OCI-LY7 (cell line): ENCODE measurements around the gene RACGAP1. TPM values are rescaled to one million over a fixed set of nuclear protein-coding genes. Genes with fewer than 3 reads are reported as not detected.

Source experiments
- BruUV-seq: library from RNA; stranded (reverse); fragments of 400-500 nt; replicated peaks from 2 replicates; lab custom pipeline; 2021; lab: Mats Ljungman, UMichigan
- CTCF ChIA-PET: fragments of 300-600 bp; sonication (Branson Sonifier 250); formaldehyde crosslinking; loops from one replicate; lab custom pipeline; 2022; ENCODE audit warnings: antibody characterized with exemption; ENCODE audit not compliant: unreplicated experiment; lab: Charles Lee
- POLR2A ChIA-PET: fragments of 300-600 bp; sonication (Branson Sonifier 250); formaldehyde crosslinking; loops from one replicate; lab custom pipeline; 2022; ENCODE audit warnings: antibody characterized with exemption; lab: Charles Lee
- DNase-seq: peaks from one replicate; pipeline ENCODE4 v3.0.0-alpha.2; 2015; ENCODE audit warnings: low spot score
- H2AFZ ChIP-seq: fragments of 200-600 bp; sonication (generic), shearing (Covaris generic); 2 replicates; pipeline ENCODE4 v1.6.1; 2014; ENCODE audit warnings: mild to moderate bottlenecking, antibody characterized with exemption, low read length, moderate library complexity
- H3K27ac ChIP-seq: fragments of 200-600 bp; sonication (generic); 2 replicates; pipeline ENCODE4 v1.5.1; 2014; ENCODE audit warnings: mixed run types, low read depth, mild to moderate bottlenecking, moderate library complexity, low read length, inconsistent platforms; ENCODE audit not compliant: poor library complexity, severe bottlenecking
- H3K36me3 ChIP-seq: fragments of 200-600 bp; sonication (generic); 2 replicates; pipeline ENCODE4 v1.6.1; 2014; ENCODE audit warnings: mild to moderate bottlenecking, antibody characterized with exemption, low read length, moderate library complexity, mixed read lengths; ENCODE audit not compliant: insufficient read depth
- H3K4me1 ChIP-seq: fragments of 200-600 bp; sonication (generic); 2 replicates; pipeline ENCODE4 v1.5.1; 2014; ENCODE audit warnings: mild to moderate bottlenecking, low read length; ENCODE audit not compliant: insufficient read depth, poor library complexity, severe bottlenecking
- H3K4me2 ChIP-seq: fragments of 200-600 bp; sonication (generic); 2 replicates; pipeline ENCODE4 v1.6.1; 2014; ENCODE audit warnings: mild to moderate bottlenecking, low read length
- H3K4me3 ChIP-seq: fragments of 200-600 bp; sonication (generic); 2 replicates; pipeline ENCODE4 v1.5.1; 2014; ENCODE audit warnings: mild to moderate bottlenecking, low read depth, low read length; ENCODE audit not compliant: poor library complexity, severe bottlenecking
- H3K79me2 ChIP-seq: fragments of 200-600 bp; sonication (generic); 2 replicates; pipeline ENCODE4 v1.6.1; 2016; ENCODE audit warnings: low read depth, mild to moderate bottlenecking, low read length, moderate library complexity, mixed read lengths; ENCODE audit not compliant: insufficient read depth
- H3K9me2 ChIP-seq: fragments of 200-600 bp; sonication (generic); 2 replicates; pipeline ENCODE4 v1.6.1; 2016; ENCODE audit warnings: mild to moderate bottlenecking, low read length, mixed read lengths; ENCODE audit not compliant: insufficient read depth
- H3K9me3 ChIP-seq: fragments of 200-600 bp; sonication (generic); 2 replicates; pipeline ENCODE4 v1.6.1; 2014; ENCODE audit warnings: mild to moderate bottlenecking, mixed run types, low read length, mixed read lengths
- H4K20me1 ChIP-seq: fragments of 200-600 bp; sonication (generic); 2 replicates; pipeline ENCODE4 v1.6.1; 2014; ENCODE audit warnings: mild to moderate bottlenecking, antibody characterized with exemption, low read length, moderate library complexity, mixed read lengths; ENCODE audit not compliant: insufficient read depth
- CTCF ChIP-seq: fragments of 200-600 bp; sonication (generic); conservative IDR thresholded peaks from 2 replicates; pipeline ENCODE4 v1.5.1; 2014; ENCODE audit warnings: mild to moderate bottlenecking, antibody characterized with exemption, low read length, moderate library complexity, mixed read lengths
- EZH2phosphoT487 ChIP-seq: fragments of 200-600 bp; sonication (generic); IDR thresholded peaks from 2 replicates; pipeline ENCODE4 v1.6.1; 2018; ENCODE audit warnings: low read depth, borderline replicate concordance, mild to moderate bottlenecking, mixed run types, antibody characterized with exemption, low read length, moderate library complexity, mixed read lengths
- intact Hi-C: fragments of 100-400 bp; cut with micrococcal nuclease; formaldehyde crosslinking; loops from one replicate; pipeline ENCODE4 v1.10.0; 2022; ENCODE audit not compliant: unreplicated experiment
- total RNA-seq, 2 experiments: library from RNA; depleted of rRNA in 1 of 2; stranded (reverse); fragments of >200 nt in 1 of 2; shearing (Covaris generic) in 1 of 2; gene quantifications; 2 replicates each; pipeline ENCODE4 v1.2.3, GENCODE V29; 2014 to 2022

Gene RACGAP1
- total RNA-seq, 2 experiments from 2014 or later, result 69.6 to 104 TPM

- H4K20me1 ChIP-seq, result no peaks in the 10 kb centered on the region
- no peaks in the 10 kb centered on the region for H3K36me3 ChIP-seq
- no peak overlapping the region for H2AFZ ChIP-seq
- no peak overlapping the region for H3K4me2 ChIP-seq
- H3K79me2 ChIP-seq, result no peaks in the 10 kb centered on the region
- peaks cover 13% of the 10 kb centered on the region for H3K4me1 ChIP-seq
- BruUV-seq, result no TSS peak
- no peaks in the 10 kb centered on the region for H3K9me2 ChIP-seq
- H3K27ac ChIP-seq, result no peak overlapping the region
- DNase-seq, result no peak
- CTCF ChIA-PET, result no interaction called here
- intact Hi-C loops, result no loop called here
- POLR2A ChIA-PET, result interaction anchor here (1.0 kb wide), 1 partner anchor 27 kb away, joined by 3 read pairs; no protein-coding TSS in a partner anchor
- no peak overlapping the region for H3K4me3 ChIP-seq
- no peaks in the 10 kb centered on the region for H3K9me3 ChIP-seq
- TF ChIP-seq CTCF (no peak), EZH2phosphoT487 (no peak)
Observed at GRCh38 chr12:50042693-50043092, 17.4 kb upstream of the RACGAP1 start.

- no TSS peak for BruUV-seq
- H2AFZ ChIP-seq, result no peak overlapping the region
- H3K27ac ChIP-seq, result no peak overlapping the region
- no peaks in the 10 kb centered on the region for H4K20me1 ChIP-seq
- intact Hi-C loops, result no loop called here
- no peak for DNase-seq
- H3K9me3 ChIP-seq, result no peaks in the 10 kb centered on the region
- H3K36me3 ChIP-seq, result no peaks in the 10 kb centered on the region
- H3K9me2 ChIP-seq, result no peaks in the 10 kb centered on the region
- H3K4me1 ChIP-seq, result peaks cover 6% of the 10 kb centered on the region
- TF ChIP-seq CTCF (no peak), EZH2phosphoT487 (no peak)
- H3K79me2 ChIP-seq, result no peaks in the 10 kb centered on the region
- no peak overlapping the region for H3K4me2 ChIP-seq
- ChIA-PET POLR2A (no interaction called here), CTCF (no interaction called here)
- H3K4me3 ChIP-seq, result no peak overlapping the region
Observed at GRCh38 chr12:50041962-50042361, 16.7 kb upstream of the RACGAP1 start.

- no peak for DNase-seq
- Histone ChIP-seq H3K36me3 (no peaks in the 10 kb centered on the region), H3K4me2 (no peak overlapping the region), H4K20me1 (no peaks in the 10 kb centered on the region), H3K27ac (no peak overlapping the region), H3K4me1 (no peaks in the 10 kb centered on the region), H3K79me2 (no peaks in the 10 kb centered on the region), H3K9me2 (no peaks in the 10 kb centered on the region), H3K9me3 (no peaks in the 10 kb centered on the region), H2AFZ (no peak overlapping the region), H3K4me3 (no peak overlapping the region)
- POLR2A ChIA-PET, result no interaction called here
- TF ChIP-seq CTCF (no peak), EZH2phosphoT487 (no peak)
- BruUV-seq, result no TSS peak
- CTCF ChIA-PET, result no interaction called here
- intact Hi-C loops, result no loop called here
Observed at GRCh38 chr12:50041062-50041860, 16.0 kb upstream of the RACGAP1 start.
